COLO668 (cell line): ENCODE results near the gene UBE4B.
"Not testable (repeated sequence)": the region's sequence is repeated elsewhere in the genome, so short reads cannot be mapped to it uniquely, and the experiment has no call there.

Experiments
- DNase-seq: peaks from one replicate; lab custom pipeline; 2025; ENCODE audit not compliant: unreplicated experiment; lab: John Stamatoyannopoulos, UW

The UBE4B gene

DNA sequence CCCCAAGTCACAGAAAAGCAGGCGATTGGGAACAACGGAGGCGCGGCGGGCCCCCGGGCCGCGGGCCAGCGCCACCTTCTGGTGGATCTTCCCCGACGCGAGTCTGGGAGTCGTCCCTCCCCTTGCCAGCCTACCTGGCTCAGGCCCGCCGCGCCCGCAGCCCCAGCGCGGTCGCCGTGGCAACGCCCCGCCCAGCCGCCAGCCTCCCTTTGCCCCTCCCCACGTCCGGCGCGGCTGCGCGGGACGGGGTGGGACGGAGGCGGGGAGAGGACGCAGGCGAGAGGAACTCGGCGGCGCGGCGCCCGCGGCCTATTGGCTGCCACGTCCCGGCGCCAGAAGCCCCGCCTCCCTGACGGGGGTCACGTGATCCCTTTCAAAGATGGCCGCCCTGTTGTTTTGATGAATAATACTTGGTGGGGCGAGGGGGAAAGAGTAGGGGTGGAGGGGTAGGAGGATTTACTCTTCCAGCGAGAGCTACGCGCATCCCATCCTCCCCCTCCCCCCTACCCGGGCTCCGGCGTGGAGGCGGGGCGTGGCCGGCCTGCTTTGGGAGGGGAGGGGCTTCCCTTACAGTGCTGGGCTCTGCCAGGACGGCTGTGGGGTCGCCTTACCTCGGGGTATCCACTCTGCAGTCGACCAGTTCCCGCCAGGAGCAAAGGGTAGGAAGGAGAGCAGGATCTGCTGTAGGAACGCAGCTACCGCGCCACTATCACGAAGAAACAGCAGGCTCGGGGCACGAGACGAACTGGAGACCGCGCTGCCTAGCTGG lies at the start of gene UBE4B:
UBE4B (plus strand) TSS at position 369 of the 769 bp plus-strand sequence. CDS start 713 bp downstream, outside the sequence.
- peak; percentile 100 for DNase-seq

DNA sequence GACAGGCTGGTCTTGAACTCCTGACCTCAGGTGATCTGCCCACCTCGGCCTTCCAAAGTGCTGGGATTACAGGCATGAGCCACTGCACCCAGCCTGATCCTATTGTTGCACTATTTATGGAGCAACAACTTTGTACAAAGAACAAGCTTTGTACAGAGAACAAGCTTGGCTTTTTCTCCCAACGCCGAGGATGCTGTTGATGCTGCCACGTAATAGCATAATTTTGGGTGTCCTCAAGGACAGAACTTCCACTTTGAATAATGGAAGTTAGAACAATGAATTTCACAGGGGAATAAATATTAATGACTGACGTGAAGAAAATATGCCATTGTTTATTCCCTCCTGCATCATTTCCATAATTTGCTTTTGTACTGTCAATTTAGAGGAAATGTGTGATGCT lies 48.5 kb upstream of the UBE4B start:
- DNase-seq = no peak

DNA sequence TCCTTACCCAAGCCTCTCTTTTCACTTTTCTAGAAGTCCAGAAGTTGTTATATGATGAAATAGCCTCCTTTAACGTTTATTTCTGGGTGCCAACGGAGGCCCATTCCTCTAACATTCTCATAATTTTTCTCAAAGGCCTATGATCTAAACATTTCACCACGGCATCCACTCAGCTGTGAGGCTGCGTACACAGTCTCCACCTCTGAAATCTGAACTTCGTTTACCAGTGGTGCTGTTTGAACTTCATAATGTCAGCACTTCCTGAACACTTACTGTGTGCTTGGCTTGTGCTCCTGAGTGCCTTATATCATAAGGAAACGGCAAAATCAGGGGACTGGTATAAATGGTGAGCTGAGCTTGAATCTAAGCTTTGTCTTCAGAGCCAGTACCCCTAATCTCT lies 47.8 kb upstream of the UBE4B start:
- DNase-seq = no peak

- no peak for DNase-seq
Measured at GRCh38 chr1:9989773-9990172, 43.0 kb upstream of the UBE4B start.

DNA sequence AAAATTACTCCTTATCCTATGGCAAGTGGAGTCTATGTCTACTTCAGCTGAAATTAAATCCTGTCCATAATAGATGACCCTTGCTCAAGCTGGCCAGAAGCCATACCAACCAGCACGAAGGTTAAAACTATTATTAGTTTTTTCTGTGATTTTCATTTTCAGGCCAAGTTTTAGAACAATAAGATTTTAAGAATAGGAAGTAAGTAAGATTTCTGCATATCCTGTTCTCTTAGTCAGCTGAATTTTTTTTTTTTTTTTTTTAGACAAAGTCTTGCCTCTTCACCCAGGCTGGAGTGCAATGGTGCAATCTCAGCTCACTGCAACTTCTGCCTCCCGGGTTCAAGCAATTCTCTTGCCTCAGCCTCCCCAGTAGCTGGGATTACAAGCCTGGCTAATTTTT lies 41.8 kb upstream of the UBE4B start:
- DNase-seq = no peak

DNA sequence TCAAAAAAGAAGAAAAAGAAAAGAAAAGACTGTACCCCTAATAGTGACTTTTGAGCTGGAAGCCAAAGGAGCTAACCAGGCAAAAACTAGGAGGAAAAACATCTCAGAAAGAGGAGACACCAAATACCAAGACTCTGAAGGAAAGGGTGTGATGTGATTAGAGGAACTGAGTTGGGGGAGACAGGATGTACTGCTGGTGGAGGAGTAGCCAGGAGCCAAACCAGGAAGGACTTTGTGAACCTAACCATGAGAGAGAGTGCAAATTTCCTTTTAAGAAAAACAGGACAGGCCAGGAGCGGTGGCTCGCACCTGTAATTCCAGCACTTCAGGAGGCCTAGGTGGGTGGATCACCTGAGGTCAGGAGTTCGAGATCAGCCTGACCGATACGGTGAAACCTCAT lies 39.8 kb upstream of the UBE4B start:
- DNase-seq = no peak

DNA sequence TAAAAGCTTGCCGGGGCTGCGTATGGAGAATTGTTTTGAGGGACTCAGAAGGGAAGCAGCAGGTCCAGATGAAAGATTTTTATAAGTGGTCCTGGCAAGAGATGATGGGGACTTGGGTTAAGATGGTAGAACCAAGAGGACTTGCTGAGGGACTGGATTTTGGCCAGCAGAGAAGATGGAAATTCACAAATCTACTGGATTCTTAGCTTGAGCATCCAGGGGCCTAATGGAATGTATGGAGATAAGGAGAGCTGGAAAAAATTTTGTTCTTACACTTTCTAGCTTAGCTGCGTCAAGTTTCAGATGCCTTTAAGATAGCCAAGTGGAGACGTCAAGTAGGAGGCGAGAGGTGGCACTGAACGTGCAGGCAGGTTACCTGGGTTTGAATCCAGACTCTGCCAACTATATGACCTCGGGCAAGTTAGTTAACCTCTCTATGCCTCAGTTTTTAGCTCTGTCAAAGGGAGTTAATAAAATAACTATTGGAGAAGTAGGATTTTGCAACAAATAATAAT lies 39.1 kb upstream of the UBE4B start:
- no peak for DNase-seq

GRCh38 chr1:9996624-9997582 lies 35.9 kb upstream of the UBE4B start, which contains the start of gene RBP7:
Gene RBP7, plus strand, starts transcription at chr1:9997228. Its CDS starts 31 bp downstream, at chr1:9997259.
- peak; percentile 60 for DNase-seq

DNA sequence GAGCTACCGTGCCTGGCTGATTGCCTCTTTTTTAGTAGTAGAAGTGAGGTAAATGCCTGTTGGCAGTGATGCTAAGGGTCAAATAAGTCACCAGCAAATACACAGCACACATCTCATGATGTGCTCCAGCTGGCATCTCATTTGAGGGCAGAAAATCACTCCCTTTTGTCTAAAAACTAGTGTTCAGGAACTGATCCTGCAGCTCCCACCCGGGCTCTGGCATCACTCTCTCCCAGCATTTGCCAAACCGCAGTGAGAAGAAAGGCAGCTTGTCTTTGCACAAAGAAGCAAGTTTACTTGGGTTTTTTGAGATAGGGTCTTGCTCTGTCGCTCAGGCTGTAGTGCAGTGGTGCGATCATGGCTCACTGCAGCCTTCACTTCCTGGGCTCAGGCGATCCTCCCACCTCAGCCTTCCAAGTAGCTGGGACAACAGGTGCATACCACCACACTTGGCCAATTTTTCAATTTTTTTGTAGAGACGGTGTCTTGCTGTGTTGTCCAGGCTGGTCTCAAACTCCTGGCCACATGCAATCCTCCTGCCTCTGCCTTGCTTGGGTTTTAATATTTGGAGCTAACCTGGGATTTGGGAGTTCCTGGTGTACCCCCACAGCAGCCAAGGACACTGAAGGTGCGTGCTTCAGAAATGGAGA lies 31.6 kb upstream of the UBE4B start:
- DNase-seq = no peak

DNA sequence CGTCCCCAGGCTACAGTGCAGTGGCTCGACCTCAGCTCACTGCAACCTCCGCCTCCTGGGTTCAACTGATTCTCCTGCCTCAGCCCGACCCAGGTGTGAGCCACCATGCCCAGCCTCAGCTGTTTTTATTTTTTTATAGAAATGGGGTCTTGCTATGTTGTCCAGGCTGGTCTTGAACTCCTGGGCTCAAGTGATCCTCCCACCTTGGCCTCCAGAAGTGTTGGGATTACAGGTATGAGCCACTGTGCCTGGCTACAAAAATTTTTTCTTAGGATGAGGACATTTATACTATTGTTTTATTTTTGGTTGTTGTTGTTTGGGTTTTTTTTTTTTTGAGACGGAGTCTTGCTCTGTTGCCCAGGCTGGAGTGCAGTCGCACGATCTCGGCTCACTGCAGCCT lies 27.5 kb upstream of the UBE4B start:
- not testable (repeated sequence) for DNase-seq

DNA sequence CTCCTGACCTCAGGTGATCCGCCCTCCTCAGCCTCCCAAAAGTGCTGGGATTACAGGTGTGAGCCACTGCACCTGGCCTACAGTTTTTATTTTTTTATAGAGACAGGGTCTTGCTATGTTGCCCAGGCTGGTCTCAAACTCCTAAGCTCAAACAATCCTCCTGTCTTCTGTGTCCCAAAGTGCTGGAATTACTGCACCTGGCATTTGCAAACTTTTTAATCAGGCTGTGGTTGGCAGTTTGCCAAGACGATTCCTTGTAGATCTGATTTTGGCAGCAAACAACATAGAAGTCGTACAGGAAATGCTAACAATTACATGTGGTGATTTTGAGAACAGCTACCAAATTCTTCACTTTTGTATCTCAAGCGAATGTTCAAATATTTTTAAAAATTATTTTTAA lies 25.6 kb upstream of the UBE4B start:
- DNase-seq = peak; percentile 29

GRCh38 chr1:10014016-10014415 lies 18.7 kb upstream of the UBE4B start:
- no peak for DNase-seq

DNA sequence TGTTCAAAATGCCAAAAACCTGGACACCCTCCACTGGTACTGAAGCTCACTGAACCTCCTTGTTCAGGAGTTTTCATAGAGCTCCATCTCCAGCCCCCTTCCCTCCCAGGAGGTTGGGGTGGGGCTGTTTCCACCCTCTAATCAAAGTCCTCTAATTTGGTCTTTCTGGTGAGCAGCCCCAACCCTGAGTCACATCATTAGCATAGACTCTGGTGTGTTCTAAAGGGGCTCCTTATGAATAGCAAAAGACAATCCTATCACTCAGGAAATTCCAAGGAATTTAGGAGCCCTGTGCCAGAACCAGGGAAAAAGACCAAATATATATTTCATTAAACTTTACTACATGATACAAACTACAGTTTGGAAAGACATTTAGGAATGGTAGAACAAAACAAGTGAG lies 13.2 kb upstream of the UBE4B start:
- no peak for DNase-seq

DNA sequence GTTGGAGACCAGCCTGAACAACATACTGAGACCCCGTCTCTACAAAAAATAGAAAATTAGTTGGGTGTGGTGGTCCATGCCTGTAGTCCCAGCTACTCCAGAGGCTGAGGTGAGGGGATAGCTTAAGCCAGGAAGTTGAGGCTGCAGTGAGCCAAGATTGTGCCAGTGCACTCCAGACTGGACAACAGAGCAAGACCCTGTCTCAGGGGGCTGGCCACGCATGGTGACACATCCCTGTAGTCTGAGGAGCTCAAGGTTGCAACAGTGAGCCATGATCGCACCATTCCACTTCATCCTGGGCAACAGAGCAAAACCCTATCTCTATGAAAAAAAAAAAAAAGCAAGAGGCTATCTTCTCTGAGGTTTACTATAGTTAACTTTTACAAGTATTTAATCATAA lies 12.7 kb upstream of the UBE4B start:
- DNase-seq = no peak

DNA sequence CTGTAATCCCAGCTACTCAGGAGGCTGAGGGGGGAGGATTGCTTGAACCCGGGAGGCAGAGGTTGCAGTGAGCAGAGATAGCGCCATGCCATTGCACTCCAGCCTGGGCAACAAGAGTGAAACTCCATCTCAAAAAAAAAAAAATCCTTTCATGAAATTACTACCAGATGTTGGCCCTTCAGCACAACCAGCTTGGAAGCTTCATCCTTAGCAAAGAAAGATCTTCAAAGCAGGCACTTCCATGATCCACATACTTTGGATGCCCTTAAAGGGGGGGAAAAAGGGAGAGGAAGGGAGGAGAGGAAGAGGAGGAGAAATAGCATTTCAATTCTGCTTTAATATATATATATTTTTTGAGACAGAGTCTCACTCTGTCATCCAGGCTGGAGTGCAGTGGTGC lies 12.1 kb upstream of the UBE4B start:
- DNase-seq = not testable (repeated sequence)

DNA sequence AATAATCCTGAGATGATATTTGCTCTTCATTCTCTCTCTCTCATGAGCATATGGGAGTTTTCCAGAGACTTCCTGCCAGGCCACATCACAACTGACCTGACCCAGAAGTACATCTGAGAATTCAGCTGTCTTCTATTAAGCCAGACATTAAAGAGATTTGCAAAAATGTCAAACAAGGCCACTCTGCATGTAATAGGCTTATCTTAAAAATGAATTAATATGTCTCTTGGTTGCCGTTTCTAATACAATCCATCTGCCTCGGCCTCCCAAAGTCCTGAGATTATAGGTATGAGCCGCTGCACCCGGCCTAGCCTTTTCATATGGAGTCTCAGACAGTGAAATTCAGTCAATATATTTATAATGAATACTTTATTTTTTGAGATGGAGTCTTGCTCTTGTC lies 10.8 kb upstream of the UBE4B start:
- not testable (repeated sequence) for DNase-seq

DNA sequence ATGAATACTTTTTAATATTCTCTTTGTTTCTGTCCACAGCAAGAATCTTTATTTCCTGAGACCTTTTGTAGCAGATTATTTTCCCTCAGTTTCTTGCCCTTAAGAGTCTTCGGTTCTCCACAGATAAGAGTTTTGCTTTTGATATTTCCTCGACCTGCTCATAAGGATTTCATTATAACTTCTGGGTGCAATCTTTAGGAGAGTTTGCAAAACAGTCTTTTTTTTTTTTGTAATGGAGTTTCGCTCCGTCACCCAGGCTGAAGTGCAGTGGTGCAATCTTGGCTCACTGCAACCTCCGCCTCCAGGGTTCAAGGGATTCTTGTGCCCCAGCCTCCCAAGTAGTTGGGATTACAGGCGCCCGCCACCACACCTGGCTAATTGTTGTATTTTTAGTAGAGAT lies 10.1 kb upstream of the UBE4B start:
- no peak for DNase-seq

DNA sequence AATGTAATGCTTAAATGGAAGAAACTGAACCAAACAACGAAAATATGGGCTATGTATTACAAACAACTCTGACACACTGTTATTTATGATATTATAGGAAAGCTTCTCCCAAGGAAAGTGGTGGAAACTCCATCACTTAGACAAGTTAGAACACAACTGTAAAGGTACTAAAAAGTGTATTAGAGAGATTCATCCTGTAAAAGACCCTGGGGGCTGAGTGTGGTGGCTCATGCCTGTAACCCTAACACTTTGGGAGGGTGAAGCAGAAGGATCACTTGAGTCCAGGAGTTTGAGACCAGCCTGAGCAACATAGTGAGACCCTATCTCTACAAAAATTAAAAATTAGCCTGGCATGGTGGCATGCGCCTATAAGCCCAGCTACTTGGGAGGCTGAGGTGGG lies 7.4 kb upstream of the UBE4B start:
- no peak for DNase-seq

DNA sequence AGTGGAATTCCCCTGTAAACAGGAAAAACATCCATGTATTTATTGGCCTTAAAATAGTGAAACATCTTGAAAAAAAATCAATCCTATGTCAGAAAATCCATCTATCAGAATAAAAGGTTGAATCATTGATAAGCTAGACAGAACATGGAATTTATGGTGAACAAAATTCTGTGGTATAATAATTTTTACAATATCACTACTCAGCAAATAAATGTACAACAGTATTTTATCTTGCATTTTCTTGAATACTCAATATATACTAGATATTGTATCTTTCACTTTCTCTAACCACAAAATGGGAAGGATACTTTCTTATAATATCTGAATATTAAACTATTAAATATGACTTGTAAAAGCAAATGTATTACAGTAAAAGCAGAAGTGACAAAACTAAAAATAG lies 5.7 kb upstream of the UBE4B start:
- no peak for DNase-seq

DNA sequence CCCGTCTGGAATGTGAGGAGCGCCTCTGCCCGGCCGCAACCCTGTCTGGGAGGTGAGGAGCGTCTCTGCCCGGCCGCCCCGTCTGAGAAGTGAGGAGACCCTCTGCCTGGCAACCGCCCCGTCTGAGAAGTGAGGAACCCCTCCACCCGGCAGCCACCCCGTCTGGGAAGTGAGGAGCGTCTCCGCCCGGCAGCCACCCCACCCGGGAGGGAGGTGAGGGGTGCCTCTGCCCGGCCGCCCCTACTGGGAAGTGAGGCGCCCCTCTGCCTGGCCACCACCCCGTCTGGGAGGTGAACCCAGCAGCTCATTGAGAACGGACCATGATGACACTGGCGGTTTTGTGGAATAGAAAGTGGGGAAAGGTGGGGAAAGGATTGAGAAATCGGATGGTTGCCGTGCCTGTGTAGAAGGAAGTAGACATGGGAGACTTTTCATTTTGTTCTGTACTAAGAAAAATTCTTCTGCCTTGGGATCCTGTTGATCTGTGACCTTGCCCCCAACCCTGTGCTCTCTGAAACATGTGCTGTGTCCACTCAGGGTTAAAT lies 3.7 kb upstream of the UBE4B start:
- not testable (repeated sequence) for DNase-seq

- DNase-seq = no peak
Measured at GRCh38 chr1:10031461-10031860, 1.3 kb upstream of the UBE4B start.
